Activated CD8-positive, alpha-beta memory T cell treated with anti-CD3 and anti-CD28 coated beads for 36 hours (primary cell): ENCODE results near the gene RANBP3. TPM values are rescaled to one million over a fixed set of nuclear protein-coding genes. Genes with fewer than 3 reads are reported as not detected.

Experiments
- CTCF ChIA-PET: fragments of 350-600 bp; sonication (Branson Sonifier 250); formaldehyde crosslinking; loops from one replicate; lab custom pipeline; 2021; ENCODE audit warnings: antibody characterized with exemption; lab: Charles Lee
- POLR2A ChIA-PET: fragments of 350-600 bp; sonication (Branson Sonifier 250); formaldehyde crosslinking; loops from one replicate; lab custom pipeline; 2021; ENCODE audit warnings: antibody characterized with exemption; lab: Charles Lee
- total RNA-seq, 2 experiments: library from RNA; stranded (reverse); gene quantifications; one replicate each; pipeline ENCODE4 v1.2.3, GENCODE V29; 2021

RANBP3 gene
- total RNA-seq, 2 experiments from 2014 or later = 98.8 to 104 TPM

GRCh38 chr19:5905114-5905778 lies 72.7 kb downstream of the RANBP3 start:
- POLR2A ChIA-PET = interaction anchor here (1.3 kb wide), 1 partner anchor 101 kb away, joined by 5 read pairs; no protein-coding TSS in a partner anchor
- CTCF ChIA-PET = interaction anchor here (1.2 to 1.8 kb wide), 2 partner anchors 63 to 102 kb away, joined by 3 to 5 read pairs; no protein-coding TSS in a partner anchor

- ChIA-PET POLR2A (interaction anchor here (0.5 to 2.2 kb wide), 8 partner anchors 38 to 215 kb away, joined by 3 to 23 read pairs (median 4); partner anchors contain the start of gene RPL36), CTCF (interaction anchor here (0.8 to 3.4 kb wide), 5 partner anchors 48 to 101 kb away, joined by 3 to 23 read pairs (median 3); no protein-coding TSS in a partner anchor)
Observed at GRCh38 chr19:5904352-5905113, 73.4 kb downstream of the RANBP3 start, which contains the start of gene VMAC. TSS of gene VMAC (plus strand) at chr19:5904872. CDS start at chr19:5904891, 19 bp downstream.

- POLR2A ChIA-PET = interaction anchor here (0.5 to 2.2 kb wide), 11 partner anchors 39 to 214 kb away, joined by 3 to 23 read pairs (median 5); partner anchors contain the start of gene RPL36
Observed at GRCh38 chr19:5903624-5904351, 74.2 kb downstream of the RANBP3 start, which contains the start of gene NDUFA11. TSS of gene NDUFA11 (minus strand) at chr19:5903790. CDS start at chr19:5903708, 82 bp downstream.

GRCh38 chr19:5903056-5903623 lies 74.8 kb downstream of the RANBP3 start:
- ChIA-PET CTCF (interaction anchor here (0.6 to 3.4 kb wide), 7 partner anchors 65 to 129 kb away, joined by 3 to 23 read pairs (median 4); no protein-coding TSS in a partner anchor), POLR2A (interaction anchor here (0.7 to 2.2 kb wide), 8 partner anchors 47 to 213 kb away, joined by 3 to 23 read pairs (median 10); partner anchors contain the start of gene RPL36)

More at GRCh38 chr19:5903624-5904351, 74.2 kb downstream of the RANBP3 start, which contains the start of gene NDUFA11:
- CTCF ChIA-PET = interaction anchor here (0.8 to 3.4 kb wide), 7 partner anchors 49 to 100 kb away, joined by 3 to 23 read pairs (median 3); no protein-coding TSS in a partner anchor

GRCh38 chr19:5900976-5901375 lies 77.0 kb downstream of the RANBP3 start:
- POLR2A ChIA-PET = no interaction called here

GRCh38 chr19:5899728-5900526 lies 78.0 kb downstream of the RANBP3 start:
- POLR2A ChIA-PET = no interaction called here
- CTCF ChIA-PET = interaction anchor here (1.1 to 1.6 kb wide), 2 partner anchors 9 to 96 kb away, joined by 3 to 6 read pairs; no protein-coding TSS in a partner anchor

More at GRCh38 chr19:5900976-5901375, 77.0 kb downstream of the RANBP3 start:
- CTCF ChIA-PET = interaction anchor here (1.1 to 3.4 kb wide), 3 partner anchors 10 to 97 kb away, joined by 3 to 23 read pairs (median 6); no protein-coding TSS in a partner anchor

GRCh38 chr19:5897189-5897969 lies 80.6 kb downstream of the RANBP3 start:
- POLR2A ChIA-PET = no interaction called here
- CTCF ChIA-PET = interaction anchor here (1.4 kb wide), 1 partner anchor 93 kb away, joined by 4 read pairs; no protein-coding TSS in a partner anchor

GRCh38 chr19:5896365-5897076 lies 81.4 kb downstream of the RANBP3 start:
- POLR2A ChIA-PET = no interaction called here
- CTCF ChIA-PET = interaction anchor here (1.4 kb wide), 1 partner anchor 92 kb away, joined by 4 read pairs; no protein-coding TSS in a partner anchor

- POLR2A ChIA-PET = no interaction called here
- CTCF ChIA-PET = interaction anchor here (0.7 kb wide), 1 partner anchor 92 kb away, joined by 3 read pairs; no protein-coding TSS in a partner anchor
Observed at GRCh38 chr19:5895890-5896289, 82.0 kb downstream of the RANBP3 start.

GRCh38 chr19:5895409-5895808 lies 82.5 kb downstream of the RANBP3 start:
- ChIA-PET CTCF (interaction anchor here (0.7 kb wide), 1 partner anchor 91 kb away, joined by 3 read pairs; no protein-coding TSS in a partner anchor), POLR2A (no interaction called here)

GRCh38 chr19:5894704-5895349 lies 83.1 kb downstream of the RANBP3 start:
- ChIA-PET POLR2A (no interaction called here), CTCF (interaction anchor here (0.6 kb wide), 1 partner anchor 284 kb away, joined by 3 read pairs; no protein-coding TSS in a partner anchor)

- ChIA-PET CTCF (interaction anchor here (0.6 to 4.6 kb wide), 2 partner anchors 90 to 284 kb away, joined by 3 to 32 read pairs; partner anchors contain the start of gene NRTN), POLR2A (no interaction called here)
Observed at GRCh38 chr19:5893907-5894703, 83.8 kb downstream of the RANBP3 start.

GRCh38 chr19:5893296-5893903 lies 84.5 kb downstream of the RANBP3 start:
- ChIA-PET CTCF (interaction anchor here (4.6 kb wide), 1 partner anchor 90 kb away, joined by 32 read pairs; the partner anchor contains the start of gene NRTN), POLR2A (no interaction called here)
